GM18873 (cell line): Measurements from ENCODE around the gene ST6GALNAC3.
"Not testable (repeated sequence)": the region's sequence is repeated elsewhere in the genome, so short reads cannot be mapped to it uniquely, and the experiment has no call there.

Experiments
- ATAC-seq: cut with Tn5 transposase; IDR thresholded peaks from one replicate; pipeline ENCODE4 v1.9.1; 2021; ENCODE audit warnings: mild to moderate bottlenecking, moderate library complexity, moderate number of reproducible peaks; ENCODE audit not compliant: unreplicated experiment, low FRiP score

Gene ST6GALNAC3

GRCh38 chr1:76105372-76105771 is 30.8 kb downstream of the ST6GALNAC3 start:
- no peak for ATAC-seq

GRCh38 chr1:76106251-76106650 is 31.7 kb downstream of the ST6GALNAC3 start:
- ATAC-seq, result no peak

GRCh38 chr1:76106719-76107235 is 32.2 kb downstream of the ST6GALNAC3 start:
- no peak for ATAC-seq

- no peak for ATAC-seq
Observed at GRCh38 chr1:76109404-76109803, 34.9 kb downstream of the ST6GALNAC3 start.

- no peak for ATAC-seq
Observed at GRCh38 chr1:76109901-76110560, 35.5 kb downstream of the ST6GALNAC3 start.

- no peak for ATAC-seq
Observed at GRCh38 chr1:76110666-76111065, 36.1 kb downstream of the ST6GALNAC3 start.

GRCh38 chr1:76112321-76112720 is 37.8 kb downstream of the ST6GALNAC3 start:
- ATAC-seq, result not testable (repeated sequence)

GRCh38 chr1:76113446-76113845 is 38.9 kb downstream of the ST6GALNAC3 start:
- ATAC-seq, result no peak

GRCh38 chr1:76115171-76115570 is 40.6 kb downstream of the ST6GALNAC3 start:
- no peak for ATAC-seq

- no peak for ATAC-seq
Observed at GRCh38 chr1:76121850-76122249, 47.3 kb downstream of the ST6GALNAC3 start.

- ATAC-seq, result no peak
Observed at GRCh38 chr1:76122271-76122670, 47.7 kb downstream of the ST6GALNAC3 start.

- not testable (repeated sequence) for ATAC-seq
Observed at GRCh38 chr1:76123411-76124064, 49.0 kb downstream of the ST6GALNAC3 start.

GRCh38 chr1:76124196-76124595 is 49.6 kb downstream of the ST6GALNAC3 start:
- ATAC-seq, result no peak

- no peak for ATAC-seq
Observed at GRCh38 chr1:76125473-76126219, 51.1 kb downstream of the ST6GALNAC3 start.

- no peak for ATAC-seq
Observed at GRCh38 chr1:76128096-76128495, 53.5 kb downstream of the ST6GALNAC3 start.

GRCh38 chr1:76129731-76130130 is 55.2 kb downstream of the ST6GALNAC3 start:
- ATAC-seq, result no peak

GRCh38 chr1:76130992-76131391 is 56.4 kb downstream of the ST6GALNAC3 start:
- no peak for ATAC-seq

- no peak for ATAC-seq
Observed at GRCh38 chr1:76133977-76134376, 59.4 kb downstream of the ST6GALNAC3 start.

GRCh38 chr1:76135835-76136234 is 61.3 kb downstream of the ST6GALNAC3 start:
- ATAC-seq, result no peak

GRCh38 chr1:76136894-76137293 is 62.3 kb downstream of the ST6GALNAC3 start:
- no peak for ATAC-seq

GRCh38 chr1:76137746-76138145 is 63.2 kb downstream of the ST6GALNAC3 start:
- no peak for ATAC-seq
